HG02840 (cell line): ENCODE measurements around the gene NAPSA.

Experiments used
- ATAC-seq: cut with Tn5 transposase; IDR thresholded peaks from one replicate; pipeline ENCODE4 v1.9.1; 2021; ENCODE audit warnings: mild to moderate bottlenecking, moderate library complexity, moderate number of reproducible peaks; ENCODE audit not compliant: unreplicated experiment, low FRiP score

The NAPSA gene

GRCh38 chr19:50320051-50320450 is 45.4 kb downstream of the NAPSA start:
- no peak for ATAC-seq

- no peak for ATAC-seq
Observed at GRCh38 chr19:50319156-50319555, 46.3 kb downstream of the NAPSA start.

GRCh38 chr19:50318438-50318837 is 47.0 kb downstream of the NAPSA start:
- ATAC-seq = no peak

GRCh38 chr19:50317115-50317514 is 48.3 kb downstream of the NAPSA start:
- ATAC-seq = no peak

- ATAC-seq = no peak
Observed at GRCh38 chr19:50315773-50316448, 49.5 kb downstream of the NAPSA start.

- no peak for ATAC-seq
Observed at GRCh38 chr19:50314724-50315708, 50.4 kb downstream of the NAPSA start.

- no peak for ATAC-seq
Observed at GRCh38 chr19:50313812-50314536, 51.5 kb downstream of the NAPSA start.

- no peak for ATAC-seq
Observed at GRCh38 chr19:50312967-50313811, 52.2 kb downstream of the NAPSA start.

- ATAC-seq = no peak
Observed at GRCh38 chr19:50311723-50312635, 53.5 kb downstream of the NAPSA start.

GRCh38 chr19:50310759-50311465 is 54.5 kb downstream of the NAPSA start:
- ATAC-seq = no peak

GRCh38 chr19:50309396-50310125 is 55.9 kb downstream of the NAPSA start:
- no peak for ATAC-seq

GRCh38 chr19:50308991-50309390 is 56.4 kb downstream of the NAPSA start:
- no peak for ATAC-seq
